ENCODE measurements around the gene PCDHA1.

PCDHA1 gene

DNA sequence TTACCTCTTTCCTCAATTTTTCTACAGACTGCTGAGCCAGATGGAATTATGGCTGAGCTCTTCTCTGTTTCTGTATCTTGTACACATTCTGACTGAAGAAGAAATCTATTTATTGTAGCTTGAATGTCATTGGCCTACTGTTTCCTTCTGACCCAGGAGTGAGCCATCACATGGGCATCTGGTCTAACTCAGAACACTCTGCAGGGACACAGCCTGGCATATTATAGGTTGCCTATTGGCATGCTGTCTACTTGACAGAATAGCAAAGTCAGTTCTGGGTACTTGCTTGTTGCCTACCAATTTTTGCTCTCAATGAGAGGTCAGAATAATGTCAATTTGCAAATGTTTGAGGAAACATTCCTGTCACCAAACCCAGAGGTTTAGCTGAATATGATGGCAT lies 187.6 kb downstream of the PCDHA1 start:
- Histone ChIP-seq H3K27me3 (ENCODE audit: insufficient read depth, poor library complexity, severe bottlenecking) (peaks cover 5% of the 10 kb centered on the region), H3K4me3 (replicated peaks; ENCODE audit: insufficient read depth, low read length) (no peak overlapping the region), H3K27ac (replicated peaks) (no peak overlapping the region)
- no peak for TF ChIP-seq POLR2AphosphoS5 (IDR thresholded peaks at IDR 0.05; ENCODE audit: low read depth)
- TF ChIP-seq GABPA (IDR thresholded peaks at IDR 0.05; ENCODE audit: low read depth), result no peak
- TF ChIP-seq SPI1 (IDR thresholded peaks at IDR 0.05; ENCODE audit: borderline replicate concordance, low read depth), result no peak
- TF ChIP-seq, protein P1, sequence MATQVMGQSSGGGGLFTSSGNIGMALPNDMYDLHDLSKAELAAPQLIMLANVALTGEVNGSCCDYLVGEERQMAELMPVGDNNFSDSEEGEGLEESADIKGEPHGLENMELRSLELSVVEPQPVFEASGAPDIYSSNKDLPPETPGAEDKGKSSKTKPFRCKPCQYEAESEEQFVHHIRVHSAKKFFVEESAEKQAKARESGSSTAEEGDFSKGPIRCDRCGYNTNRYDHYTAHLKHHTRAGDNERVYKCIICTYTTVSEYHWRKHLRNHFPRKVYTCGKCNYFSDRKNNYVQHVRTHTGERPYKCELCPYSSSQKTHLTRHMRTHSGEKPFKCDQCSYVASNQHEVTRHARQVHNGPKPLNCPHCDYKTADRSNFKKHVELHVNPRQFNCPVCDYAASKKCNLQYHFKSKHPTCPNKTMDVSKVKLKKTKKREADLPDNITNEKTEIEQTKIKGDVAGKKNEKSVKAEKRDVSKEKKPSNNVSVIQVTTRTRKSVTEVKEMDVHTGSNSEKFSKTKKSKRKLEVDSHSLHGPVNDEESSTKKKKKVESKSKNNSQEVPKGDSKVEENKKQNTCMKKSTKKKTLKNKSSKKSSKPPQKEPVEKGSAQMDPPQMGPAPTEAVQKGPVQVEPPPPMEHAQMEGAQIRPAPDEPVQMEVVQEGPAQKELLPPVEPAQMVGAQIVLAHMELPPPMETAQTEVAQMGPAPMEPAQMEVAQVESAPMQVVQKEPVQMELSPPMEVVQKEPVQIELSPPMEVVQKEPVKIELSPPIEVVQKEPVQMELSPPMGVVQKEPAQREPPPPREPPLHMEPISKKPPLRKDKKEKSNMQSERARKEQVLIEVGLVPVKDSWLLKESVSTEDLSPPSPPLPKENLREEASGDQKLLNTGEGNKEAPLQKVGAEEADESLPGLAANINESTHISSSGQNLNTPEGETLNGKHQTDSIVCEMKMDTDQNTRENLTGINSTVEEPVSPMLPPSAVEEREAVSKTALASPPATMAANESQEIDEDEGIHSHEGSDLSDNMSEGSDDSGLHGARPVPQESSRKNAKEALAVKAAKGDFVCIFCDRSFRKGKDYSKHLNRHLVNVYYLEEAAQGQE (IDR thresholded peaks at IDR 0.05; ENCODE audit: insufficient replicate concordance, low read depth), result no peak
- TF ChIP-seq, protein P2, sequence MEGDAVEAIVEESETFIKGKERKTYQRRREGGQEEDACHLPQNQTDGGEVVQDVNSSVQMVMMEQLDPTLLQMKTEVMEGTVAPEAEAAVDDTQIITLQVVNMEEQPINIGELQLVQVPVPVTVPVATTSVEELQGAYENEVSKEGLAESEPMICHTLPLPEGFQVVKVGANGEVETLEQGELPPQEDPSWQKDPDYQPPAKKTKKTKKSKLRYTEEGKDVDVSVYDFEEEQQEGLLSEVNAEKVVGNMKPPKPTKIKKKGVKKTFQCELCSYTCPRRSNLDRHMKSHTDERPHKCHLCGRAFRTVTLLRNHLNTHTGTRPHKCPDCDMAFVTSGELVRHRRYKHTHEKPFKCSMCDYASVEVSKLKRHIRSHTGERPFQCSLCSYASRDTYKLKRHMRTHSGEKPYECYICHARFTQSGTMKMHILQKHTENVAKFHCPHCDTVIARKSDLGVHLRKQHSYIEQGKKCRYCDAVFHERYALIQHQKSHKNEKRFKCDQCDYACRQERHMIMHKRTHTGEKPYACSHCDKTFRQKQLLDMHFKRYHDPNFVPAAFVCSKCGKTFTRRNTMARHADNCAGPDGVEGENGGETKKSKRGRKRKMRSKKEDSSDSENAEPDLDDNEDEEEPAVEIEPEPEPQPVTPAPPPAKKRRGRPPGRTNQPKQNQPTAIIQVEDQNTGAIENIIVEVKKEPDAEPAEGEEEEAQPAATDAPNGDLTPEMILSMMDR (IDR thresholded peaks at IDR 0.05; ENCODE audit: insufficient read depth, low read length), result no peak
- DNase-seq (ENCODE audit: low read depth in 1 of 2, low spot score in 1 of 2), result no peak

DNA sequence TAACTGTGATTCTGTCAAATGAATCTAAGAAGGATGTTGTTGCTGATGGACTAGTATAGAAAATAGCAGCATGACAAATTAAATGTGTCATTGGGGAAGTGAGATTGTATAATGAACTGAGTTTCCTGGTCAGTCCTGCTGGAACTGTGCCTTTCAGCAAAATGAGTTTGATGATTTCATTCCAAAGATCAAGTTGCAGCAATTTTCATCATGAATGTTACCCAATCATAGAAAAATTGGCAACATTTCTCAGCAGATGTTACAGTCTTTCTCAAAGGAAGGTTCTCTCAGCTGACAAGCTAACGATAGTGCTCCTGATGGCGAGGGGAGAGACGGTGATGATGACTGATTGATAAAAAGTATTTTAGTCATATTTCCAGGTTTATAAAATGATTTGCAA lies 191.1 kb downstream of the PCDHA1 start:
- TF ChIP-seq, protein P1 (IDR thresholded peaks at IDR 0.05; ENCODE audit: insufficient replicate concordance, low read depth), result no peak
- TF ChIP-seq, protein P2 (IDR thresholded peaks at IDR 0.05; ENCODE audit: insufficient read depth, low read length), result no peak
- TF ChIP-seq SPI1 (IDR thresholded peaks at IDR 0.05; ENCODE audit: borderline replicate concordance, low read depth) (no peak), POLR2AphosphoS5 (IDR thresholded peaks at IDR 0.05; ENCODE audit: low read depth) (no peak)
- Histone ChIP-seq H3K4me3 (replicated peaks; ENCODE audit: insufficient read depth, low read length) (no peak overlapping the region), H3K27me3 (ENCODE audit: insufficient read depth, poor library complexity, severe bottlenecking) (no peaks in the 10 kb centered on the region), H3K27ac (replicated peaks) (no peak overlapping the region)
- DNase-seq (ENCODE audit: low read depth in 1 of 2, low spot score in 1 of 2), result no peak

DNA sequence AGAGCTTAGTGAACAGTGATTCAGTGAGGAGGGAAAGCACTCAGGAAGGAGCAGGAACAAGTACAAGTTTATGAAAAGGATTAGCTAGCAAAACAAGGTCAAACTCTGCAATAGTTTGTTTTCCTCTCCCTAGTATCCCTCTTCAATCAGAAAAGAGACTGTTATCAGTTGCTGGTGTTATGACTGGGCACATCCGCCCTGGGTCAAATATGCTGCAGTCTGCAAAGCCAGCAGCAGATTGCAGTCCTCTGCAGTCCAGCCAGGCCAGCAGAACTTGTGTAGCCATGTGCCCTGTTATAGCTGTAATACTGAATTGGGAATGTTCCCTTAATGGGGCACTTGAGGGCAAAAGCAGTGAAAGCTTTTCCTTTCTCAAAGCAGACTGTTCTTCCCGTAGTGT lies 192.3 kb downstream of the PCDHA1 start:
- no peak for DNase-seq (ENCODE audit: low read depth in 1 of 2, low spot score in 1 of 2)
- TF ChIP-seq SPI1 (IDR thresholded peaks at IDR 0.05; ENCODE audit: borderline replicate concordance, low read depth), result no peak
- no peak for TF ChIP-seq POLR2AphosphoS5 (IDR thresholded peaks at IDR 0.05; ENCODE audit: low read depth)
- no peak for TF ChIP-seq GABPA (IDR thresholded peaks at IDR 0.05; ENCODE audit: low read depth)
- TF ChIP-seq, protein P2 (IDR thresholded peaks at IDR 0.05; ENCODE audit: insufficient read depth, low read length), result no peak
- TF ChIP-seq, protein P1 (IDR thresholded peaks at IDR 0.05; ENCODE audit: insufficient replicate concordance, low read depth), result no peak
- no peak overlapping the region for H3K4me3 ChIP-seq (replicated peaks; ENCODE audit: insufficient read depth, low read length)
- H3K27me3 ChIP-seq (ENCODE audit: insufficient read depth, poor library complexity, severe bottlenecking), result no peaks in the 10 kb centered on the region
- H3K27ac ChIP-seq (replicated peaks), result no peak overlapping the region

All from HL-60 (cell line).